ENCODE data around the gene BMX.

BMX gene

DNA sequence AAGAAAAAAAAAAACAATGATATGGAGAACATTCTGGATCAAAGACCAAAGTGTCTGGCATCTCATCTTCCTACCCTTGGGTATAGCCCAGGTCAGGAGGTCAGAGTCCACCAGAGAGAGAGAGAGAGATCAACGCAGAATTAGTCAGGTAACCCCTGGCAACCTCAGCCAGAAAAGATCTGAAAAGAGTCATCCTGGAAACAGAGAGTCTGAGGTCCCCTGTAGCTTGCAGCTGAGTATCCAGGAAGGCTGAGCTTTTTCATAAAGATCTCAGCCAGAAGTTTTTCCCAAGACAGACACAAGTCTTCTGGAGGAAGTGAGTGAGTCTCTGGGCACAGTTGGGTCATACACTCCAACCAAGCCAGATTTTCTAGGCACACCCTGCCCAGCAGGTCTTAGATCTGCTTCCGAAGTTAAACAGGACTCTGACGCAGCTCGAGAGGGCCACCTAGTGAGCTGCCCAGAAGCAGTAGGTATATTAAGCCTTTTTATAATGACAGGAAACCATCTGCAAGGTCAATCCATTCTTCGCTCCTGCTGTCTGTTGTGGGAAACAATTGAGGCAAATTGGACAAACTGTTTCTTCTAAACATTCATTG lies 64.5 kb downstream of the BMX start:
- 11% methylated on average over 4 of the region's 5 CpGs for WGBS (ENCODE audit: insufficient coverage)
- no peak overlapping the region for H3K27ac ChIP-seq (ENCODE audit: insufficient read depth in 1 of 2, low read depth in 1 of 2, low read length in 2 of 2, poor library complexity in 1 of 2, severe bottlenecking in 2 of 2)
- H3K9me3 ChIP-seq (ENCODE audit: control extremely low read depth in 1 of 5, control insufficient read depth in 4 of 5, insufficient read depth in 2 of 5, low read depth in 1 of 5, low read length in 4 of 5), result no peaks in the 10 kb centered on the region
- CTCF ChIA-PET, result interaction anchor here (0.6 to 3.5 kb wide), 12 partner anchors 12 to 265 kb away, joined by 3 to 32 read pairs (median 4); partner anchors contain the start of genes BMX and PIR
- DNase-seq, result peak; percentile 52 to 70 (median 65)
- no peaks in the 10 kb centered on the region for H3K36me3 ChIP-seq (ENCODE audit: control insufficient read depth in 4 of 4, insufficient read depth in 4 of 4, low read length in 3 of 4)
- POLR2A ChIA-PET, result no interaction called here
- H3K4me3 ChIP-seq (ENCODE audit: control insufficient read depth in 1 of 7, extremely low read depth in 1 of 7, insufficient read depth in 4 of 7, low read depth in 2 of 7, low read length in 6 of 7), result no peak overlapping the region
- H3K27me3 ChIP-seq (replicated peaks in 2 of 5; ENCODE audit: control insufficient read depth in 4 of 5, insufficient read depth in 5 of 5, low read length in 4 of 5), result peaks cover 0 to 19% (median 0%) of the 10 kb centered on the region in 5 experiments
- H3K4me1 ChIP-seq (ENCODE audit: control extremely low read depth in 1 of 4, control insufficient read depth in 4 of 4, insufficient read depth in 4 of 4, low read length in 3 of 4), result peaks cover 0 to 2% (median 0%) of the 10 kb centered on the region in 4 experiments

DNA sequence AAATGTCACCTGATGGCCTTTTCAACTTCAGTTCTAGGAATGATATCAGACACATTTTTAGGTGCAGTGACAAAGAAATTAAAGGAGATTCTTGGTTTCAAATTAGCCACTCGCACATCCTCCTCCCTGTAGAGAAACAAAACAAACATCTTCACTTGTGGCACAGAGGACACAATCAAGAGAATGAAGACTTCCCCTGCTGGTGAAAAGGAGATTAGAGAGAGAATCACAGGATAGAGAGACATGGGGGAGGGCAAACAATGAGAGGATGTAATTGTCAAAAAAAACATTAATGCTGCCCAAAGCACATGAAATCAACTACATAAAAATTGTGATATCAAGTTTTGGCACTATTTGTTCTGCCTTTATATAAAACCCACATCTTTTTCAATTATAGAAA lies 65.6 kb downstream of the BMX start:
- Histone ChIP-seq H3K4me1 (ENCODE audit: control extremely low read depth in 1 of 4, control insufficient read depth in 4 of 4, insufficient read depth in 4 of 4, low read length in 3 of 4) (peaks cover 0 to 2% (median 0%) of the 10 kb centered on the region in 4 experiments), H3K36me3 (ENCODE audit: control insufficient read depth in 4 of 4, insufficient read depth in 4 of 4, low read length in 3 of 4) (no peaks in the 10 kb centered on the region), H3K27me3 (replicated peaks in 2 of 5; ENCODE audit: control insufficient read depth in 4 of 5, insufficient read depth in 5 of 5, low read length in 4 of 5) (peaks cover 0 to 21% (median 0%) of the 10 kb centered on the region in 5 experiments), H3K27ac (ENCODE audit: insufficient read depth in 1 of 2, low read depth in 1 of 2, low read length in 2 of 2, poor library complexity in 1 of 2, severe bottlenecking in 2 of 2) (no peak overlapping the region), H3K9me3 (ENCODE audit: control extremely low read depth in 1 of 5, control insufficient read depth in 4 of 5, insufficient read depth in 2 of 5, low read depth in 1 of 5, low read length in 4 of 5) (no peaks in the 10 kb centered on the region), H3K4me3 (ENCODE audit: control insufficient read depth in 1 of 7, extremely low read depth in 1 of 7, insufficient read depth in 4 of 7, low read depth in 2 of 7, low read length in 6 of 7) (no peak overlapping the region)
- no CpG with 5 or more reads among the region's 1 CpG for WGBS (ENCODE audit: insufficient coverage)
- peak in 2 of 3 donors; percentile 11 to 27 for DNase-seq
- ChIA-PET POLR2A (no interaction called here), CTCF (interaction anchor here (1.5 to 3.5 kb wide), 5 partner anchors 13 to 97 kb away, joined by 4 to 32 read pairs (median 11); partner anchors contain the start of genes BMX and PIR)

DNA sequence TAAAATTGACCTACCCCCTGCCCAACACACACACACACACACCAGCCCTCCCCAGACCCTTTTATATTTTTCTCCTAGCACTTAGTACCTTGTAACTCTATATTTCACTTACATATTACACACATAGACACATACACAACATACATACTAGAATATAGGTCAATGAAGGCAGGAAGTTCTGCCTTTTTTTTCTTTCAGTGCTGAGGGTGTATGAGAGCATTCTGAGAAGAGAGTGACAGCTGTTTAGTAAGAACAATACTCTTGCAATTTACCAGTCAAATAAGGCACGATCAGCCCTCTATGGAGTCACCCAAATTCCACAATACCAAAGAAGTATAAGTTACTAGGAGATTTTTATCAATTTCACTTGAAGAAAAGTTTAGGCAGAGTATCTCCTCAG lies 66.7 kb downstream of the BMX start:
- ChIA-PET POLR2A (no interaction called here), CTCF (interaction anchor here (3.5 kb wide), 1 partner anchor 67 kb away, joined by 32 read pairs; the partner anchor contains the start of gene BMX)
- DNase-seq, result no peak
- WGBS (ENCODE audit: insufficient coverage), result no CpG with 5 or more reads among the region's 1 CpG
- Histone ChIP-seq H3K36me3 (ENCODE audit: control insufficient read depth in 4 of 4, insufficient read depth in 4 of 4, low read length in 3 of 4) (no peaks in the 10 kb centered on the region), H3K4me3 (ENCODE audit: control insufficient read depth in 1 of 7, extremely low read depth in 1 of 7, insufficient read depth in 4 of 7, low read depth in 2 of 7, low read length in 6 of 7) (no peak overlapping the region), H3K9me3 (ENCODE audit: control extremely low read depth in 1 of 5, control insufficient read depth in 4 of 5, insufficient read depth in 2 of 5, low read depth in 1 of 5, low read length in 4 of 5) (no peaks in the 10 kb centered on the region), H3K4me1 (ENCODE audit: control extremely low read depth in 1 of 4, control insufficient read depth in 4 of 4, insufficient read depth in 4 of 4, low read length in 3 of 4) (peaks cover 0 to 2% (median 0%) of the 10 kb centered on the region in 4 experiments), H3K27ac (ENCODE audit: insufficient read depth in 1 of 2, low read depth in 1 of 2, low read length in 2 of 2, poor library complexity in 1 of 2, severe bottlenecking in 2 of 2) (no peak overlapping the region), H3K27me3 (replicated peaks in 2 of 5; ENCODE audit: control insufficient read depth in 4 of 5, insufficient read depth in 5 of 5, low read length in 4 of 5) (peaks cover 0 to 28% (median 0%) of the 10 kb centered on the region in 5 experiments)

DNA sequence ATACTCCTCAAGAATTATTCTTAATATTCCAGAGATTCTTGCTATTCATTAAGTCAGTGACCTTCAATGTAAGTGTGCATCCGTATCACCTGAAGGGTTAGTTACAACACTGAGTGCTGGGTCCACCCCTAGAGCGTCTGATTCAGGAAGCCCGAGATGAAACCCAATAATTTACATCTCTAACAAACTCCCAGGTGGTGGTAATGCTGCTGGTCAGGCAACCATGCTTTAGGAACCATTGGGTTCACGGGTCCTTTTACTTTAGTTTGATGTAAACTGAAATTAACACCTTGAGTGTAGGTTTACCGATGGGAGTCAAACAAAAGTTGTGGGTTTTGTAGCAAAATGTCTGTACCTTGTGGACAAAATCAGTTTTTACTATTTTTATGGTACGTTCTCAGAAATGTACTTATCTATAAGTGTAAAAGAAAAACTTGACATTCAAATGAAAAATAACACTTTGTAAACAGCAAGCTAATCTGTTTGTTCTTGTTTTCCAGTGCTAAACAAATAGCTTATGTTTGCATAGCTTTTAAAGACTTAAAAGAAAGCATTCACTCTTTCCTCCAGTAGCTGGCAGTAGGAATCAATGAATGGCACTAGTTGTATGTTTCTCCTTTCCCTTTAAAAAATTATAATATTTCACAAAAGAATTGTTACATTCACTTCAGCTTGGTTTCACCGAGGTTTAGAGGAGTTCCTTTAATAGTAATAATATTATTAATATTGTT lies 67.4 kb downstream of the BMX start:
- H3K9me3 ChIP-seq (ENCODE audit: control extremely low read depth in 1 of 5, control insufficient read depth in 4 of 5, insufficient read depth in 2 of 5, low read depth in 1 of 5, low read length in 4 of 5), result no peaks in the 10 kb centered on the region
- no peak overlapping the region for H3K27ac ChIP-seq (ENCODE audit: insufficient read depth in 1 of 2, low read depth in 1 of 2, low read length in 2 of 2, poor library complexity in 1 of 2, severe bottlenecking in 2 of 2)
- POLR2A ChIA-PET, result no interaction called here
- peaks cover 0 to 33% (median 0%) of the 10 kb centered on the region in 5 experiments for H3K27me3 ChIP-seq (replicated peaks in 2 of 5; ENCODE audit: control insufficient read depth in 4 of 5, insufficient read depth in 5 of 5, low read length in 4 of 5)
- DNase-seq, result peak in 2 of 3 donors; percentile 16 to 22
- no peaks in the 10 kb centered on the region for H3K36me3 ChIP-seq (ENCODE audit: control insufficient read depth in 4 of 4, insufficient read depth in 4 of 4, low read length in 3 of 4)
- H3K4me3 ChIP-seq (ENCODE audit: control insufficient read depth in 1 of 7, extremely low read depth in 1 of 7, insufficient read depth in 4 of 7, low read depth in 2 of 7, low read length in 6 of 7), result no peak overlapping the region
- CTCF ChIA-PET, result interaction anchor here (1.0 kb wide), 1 partner anchor 74 kb away, joined by 4 read pairs; no protein-coding TSS in a partner anchor
- peaks cover 0 to 2% (median 0%) of the 10 kb centered on the region in 4 experiments for H3K4me1 ChIP-seq (ENCODE audit: control extremely low read depth in 1 of 4, control insufficient read depth in 4 of 4, insufficient read depth in 4 of 4, low read length in 3 of 4)
- 60% methylated on average over 4 of the region's 7 CpGs for WGBS (ENCODE audit: insufficient coverage)

DNA sequence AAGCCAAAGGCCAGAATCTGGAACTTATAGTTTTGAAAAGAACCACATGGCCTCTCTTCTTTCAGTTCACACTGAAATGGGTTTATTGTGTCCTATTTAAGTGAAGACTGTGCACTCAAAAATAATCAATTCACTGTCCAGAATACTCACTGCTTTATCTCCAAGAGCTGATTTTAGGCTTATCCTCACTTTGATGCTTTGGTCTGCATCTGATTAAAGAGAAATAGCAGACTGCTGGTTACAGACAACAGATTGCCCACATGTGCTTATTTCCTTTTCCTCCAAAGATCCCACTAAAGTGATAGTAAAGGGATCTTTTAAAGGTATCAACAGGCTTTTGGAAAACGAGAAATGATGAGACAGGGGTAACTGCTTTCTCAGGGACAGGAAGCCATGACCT lies 69.5 kb downstream of the BMX start:
- ChIA-PET CTCF (no interaction called here), POLR2A (no interaction called here)
- Histone ChIP-seq H3K4me1 (ENCODE audit: control extremely low read depth in 1 of 4, control insufficient read depth in 4 of 4, insufficient read depth in 4 of 4, low read length in 3 of 4) (peaks cover 0 to 2% (median 0%) of the 10 kb centered on the region in 4 experiments), H3K9me3 (ENCODE audit: control extremely low read depth in 1 of 5, control insufficient read depth in 4 of 5, insufficient read depth in 2 of 5, low read depth in 1 of 5, low read length in 4 of 5) (no peaks in the 10 kb centered on the region), H3K36me3 (ENCODE audit: control insufficient read depth in 4 of 4, insufficient read depth in 4 of 4, low read length in 3 of 4) (no peaks in the 10 kb centered on the region), H3K27ac (ENCODE audit: insufficient read depth in 1 of 2, low read depth in 1 of 2, low read length in 2 of 2, poor library complexity in 1 of 2, severe bottlenecking in 2 of 2) (no peak overlapping the region), H3K27me3 (replicated peaks in 2 of 5; ENCODE audit: control insufficient read depth in 4 of 5, insufficient read depth in 5 of 5, low read length in 4 of 5) (peaks cover 0 to 36% (median 0%) of the 10 kb centered on the region in 5 experiments), H3K4me3 (ENCODE audit: control insufficient read depth in 1 of 7, extremely low read depth in 1 of 7, insufficient read depth in 4 of 7, low read depth in 2 of 7, low read length in 6 of 7) (no peak overlapping the region)
- 60% methylated on average over 1 of the region's 1 CpG for WGBS (ENCODE audit: insufficient coverage)
- no peak for DNase-seq

DNA sequence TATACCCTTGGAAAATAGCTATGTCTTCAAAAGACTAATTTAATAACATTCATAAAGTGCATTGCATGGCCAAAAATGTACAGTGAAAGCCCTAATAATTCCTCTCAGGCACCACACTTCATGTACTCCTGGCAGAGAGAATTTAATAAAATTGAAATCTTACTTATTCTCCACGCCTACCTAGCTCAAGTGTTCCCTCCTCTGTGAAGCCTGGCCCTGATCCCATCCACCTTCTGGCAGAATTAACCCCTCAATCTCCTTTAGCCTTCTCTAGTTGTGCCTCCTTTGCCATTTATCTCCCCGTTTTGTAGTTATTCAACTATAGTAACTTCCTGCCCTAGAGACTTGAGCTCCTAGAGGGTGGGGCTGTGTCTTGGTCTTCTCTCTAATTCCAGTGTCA lies 73.4 kb downstream of the BMX start:
- DNase-seq, result no peak
- 70% methylated on average over 2 of the region's 2 CpGs for WGBS (ENCODE audit: insufficient coverage)
- no peaks in the 10 kb centered on the region for H3K9me3 ChIP-seq (ENCODE audit: control extremely low read depth in 1 of 5, control insufficient read depth in 4 of 5, insufficient read depth in 2 of 5, low read depth in 1 of 5, low read length in 4 of 5)
- H3K27me3 ChIP-seq (replicated peaks in 2 of 5; ENCODE audit: control insufficient read depth in 4 of 5, insufficient read depth in 5 of 5, low read length in 4 of 5), result peaks cover 0 to 31% (median 0%) of the 10 kb centered on the region in 5 experiments
- ChIA-PET CTCF (no interaction called here), POLR2A (no interaction called here)
- H3K36me3 ChIP-seq (ENCODE audit: control insufficient read depth in 4 of 4, insufficient read depth in 4 of 4, low read length in 3 of 4), result no peaks in the 10 kb centered on the region
- H3K27ac ChIP-seq (ENCODE audit: insufficient read depth in 1 of 2, low read depth in 1 of 2, low read length in 2 of 2, poor library complexity in 1 of 2, severe bottlenecking in 2 of 2), result no peak overlapping the region
- H3K4me1 ChIP-seq (ENCODE audit: control extremely low read depth in 1 of 4, control insufficient read depth in 4 of 4, insufficient read depth in 4 of 4, low read length in 3 of 4), result no peaks in the 10 kb centered on the region
- no peak overlapping the region for H3K4me3 ChIP-seq (ENCODE audit: control insufficient read depth in 1 of 7, extremely low read depth in 1 of 7, insufficient read depth in 4 of 7, low read depth in 2 of 7, low read length in 6 of 7)

DNA sequence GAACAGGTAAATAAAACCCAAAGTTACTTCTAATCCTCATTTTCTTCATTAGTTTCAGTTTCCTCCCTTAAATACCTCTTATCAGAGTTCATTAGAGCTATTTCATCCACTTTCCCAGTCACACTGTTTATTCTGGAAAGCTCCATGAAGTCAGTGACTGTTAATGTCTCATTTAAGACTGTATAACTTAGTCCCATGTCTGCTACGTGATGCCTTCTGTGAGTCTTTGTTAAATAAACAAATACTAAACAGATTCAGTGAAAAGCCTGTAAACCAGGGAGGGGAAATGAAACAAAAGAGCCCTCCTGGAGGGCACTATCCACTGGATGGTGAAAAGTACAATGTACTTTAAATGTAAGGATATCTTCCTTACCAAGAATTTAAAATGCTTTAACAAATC lies 75.4 kb downstream of the BMX start:
- Histone ChIP-seq H3K4me3 (ENCODE audit: control insufficient read depth in 1 of 7, extremely low read depth in 1 of 7, insufficient read depth in 4 of 7, low read depth in 2 of 7, low read length in 6 of 7) (no peak overlapping the region), H3K36me3 (ENCODE audit: control insufficient read depth in 4 of 4, insufficient read depth in 4 of 4, low read length in 3 of 4) (no peaks in the 10 kb centered on the region), H3K9me3 (ENCODE audit: control extremely low read depth in 1 of 5, control insufficient read depth in 4 of 5, insufficient read depth in 2 of 5, low read depth in 1 of 5, low read length in 4 of 5) (no peaks in the 10 kb centered on the region), H3K4me1 (ENCODE audit: control extremely low read depth in 1 of 4, control insufficient read depth in 4 of 4, insufficient read depth in 4 of 4, low read length in 3 of 4) (no peaks in the 10 kb centered on the region), H3K27me3 (replicated peaks in 2 of 5; ENCODE audit: control insufficient read depth in 4 of 5, insufficient read depth in 5 of 5, low read length in 4 of 5) (peaks cover 0 to 40% (median 0%) of the 10 kb centered on the region in 5 experiments), H3K27ac (ENCODE audit: insufficient read depth in 1 of 2, low read depth in 1 of 2, low read length in 2 of 2, poor library complexity in 1 of 2, severe bottlenecking in 2 of 2) (no peak overlapping the region)
- DNase-seq, result no peak
- ChIA-PET POLR2A (no interaction called here), CTCF (no interaction called here)
- WGBS (ENCODE audit: insufficient coverage), result no CpG with 5 or more reads among the region's 1 CpG
